GM12865 (cell line): ENCODE results near the gene TCF20.

Experiments
- DNase-seq: peaks from one replicate; pipeline ENCODE4 v3.0.0; 2010; ENCODE audit warnings: low read depth
- H3K4me3 ChIP-seq: 2 replicates; pipeline ENCODE4 v1.5.1; 2011; ENCODE audit warnings: mild to moderate bottlenecking, low read depth, low read length, control low read depth
- TF ChIP-seq, protein P1 (sequence below): IDR thresholded peaks from 2 replicates; pipeline ENCODE4 v1.5.1; 2011; ENCODE audit warnings: low read length, control low read depth, low read depth, inconsistent platforms; ENCODE audit not compliant: insufficient read depth; ENCODE audit errors: missing control alignments

The TCF20 gene

DNA sequence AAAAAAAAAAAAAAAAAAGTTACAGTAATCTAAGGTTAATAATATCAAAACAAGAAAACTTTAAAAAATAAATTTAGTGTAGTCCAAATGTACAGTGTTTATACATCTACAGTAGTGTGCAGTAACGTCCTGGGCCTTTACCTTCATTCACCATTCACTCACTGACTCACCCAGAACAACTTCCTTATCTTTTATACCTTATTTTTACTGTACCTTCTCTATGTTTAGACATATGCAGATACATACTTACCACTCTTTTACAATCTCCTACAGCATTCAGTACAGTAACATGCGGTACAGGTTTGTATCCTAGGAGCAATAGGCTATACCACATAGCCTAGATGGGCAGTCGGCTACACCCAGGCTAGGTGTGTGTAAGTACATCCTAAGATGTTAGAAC lies 38.5 kb downstream of the TCF20 start:
- TF ChIP-seq, protein P1, sequence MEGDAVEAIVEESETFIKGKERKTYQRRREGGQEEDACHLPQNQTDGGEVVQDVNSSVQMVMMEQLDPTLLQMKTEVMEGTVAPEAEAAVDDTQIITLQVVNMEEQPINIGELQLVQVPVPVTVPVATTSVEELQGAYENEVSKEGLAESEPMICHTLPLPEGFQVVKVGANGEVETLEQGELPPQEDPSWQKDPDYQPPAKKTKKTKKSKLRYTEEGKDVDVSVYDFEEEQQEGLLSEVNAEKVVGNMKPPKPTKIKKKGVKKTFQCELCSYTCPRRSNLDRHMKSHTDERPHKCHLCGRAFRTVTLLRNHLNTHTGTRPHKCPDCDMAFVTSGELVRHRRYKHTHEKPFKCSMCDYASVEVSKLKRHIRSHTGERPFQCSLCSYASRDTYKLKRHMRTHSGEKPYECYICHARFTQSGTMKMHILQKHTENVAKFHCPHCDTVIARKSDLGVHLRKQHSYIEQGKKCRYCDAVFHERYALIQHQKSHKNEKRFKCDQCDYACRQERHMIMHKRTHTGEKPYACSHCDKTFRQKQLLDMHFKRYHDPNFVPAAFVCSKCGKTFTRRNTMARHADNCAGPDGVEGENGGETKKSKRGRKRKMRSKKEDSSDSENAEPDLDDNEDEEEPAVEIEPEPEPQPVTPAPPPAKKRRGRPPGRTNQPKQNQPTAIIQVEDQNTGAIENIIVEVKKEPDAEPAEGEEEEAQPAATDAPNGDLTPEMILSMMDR, result no peak
- DNase-seq, result no peak
- H3K4me3 ChIP-seq, result no peak overlapping the region

DNA sequence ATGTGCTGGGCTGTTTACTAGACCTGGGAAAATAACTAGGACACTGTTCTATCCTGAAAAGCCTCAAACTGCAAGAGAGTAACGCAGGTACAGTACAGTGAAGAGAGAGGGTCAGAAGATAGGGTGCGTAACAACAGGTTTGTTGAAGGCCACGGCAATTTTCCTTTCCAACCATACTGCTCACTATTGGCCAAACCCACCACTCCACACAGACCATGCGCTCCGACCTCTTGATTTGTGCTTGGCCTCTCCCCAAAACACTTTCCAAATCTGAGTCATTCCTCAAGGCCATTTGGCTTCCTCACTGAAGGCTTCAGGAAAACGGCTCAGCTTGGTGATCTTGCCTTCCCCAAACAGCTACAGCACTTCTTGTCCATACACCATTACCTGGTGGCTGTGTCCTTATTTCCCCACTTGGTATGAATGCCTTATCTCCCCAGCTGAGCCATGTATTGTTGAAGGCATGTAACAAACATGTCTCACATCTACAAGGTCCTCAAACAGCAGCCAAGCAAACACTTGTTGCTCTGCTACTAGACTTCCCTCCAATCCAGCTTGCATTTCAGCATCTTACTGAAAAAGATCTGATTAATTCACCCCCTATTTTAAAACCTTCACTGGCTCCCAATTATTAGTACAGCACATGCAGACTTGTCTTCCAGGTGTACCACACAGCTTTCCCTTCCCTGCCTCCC lies 40.9 kb downstream of the TCF20 start:
- DNase-seq, result no peak
- H3K4me3 ChIP-seq, result no peak overlapping the region
- TF ChIP-seq, protein P1, result no peak

DNA sequence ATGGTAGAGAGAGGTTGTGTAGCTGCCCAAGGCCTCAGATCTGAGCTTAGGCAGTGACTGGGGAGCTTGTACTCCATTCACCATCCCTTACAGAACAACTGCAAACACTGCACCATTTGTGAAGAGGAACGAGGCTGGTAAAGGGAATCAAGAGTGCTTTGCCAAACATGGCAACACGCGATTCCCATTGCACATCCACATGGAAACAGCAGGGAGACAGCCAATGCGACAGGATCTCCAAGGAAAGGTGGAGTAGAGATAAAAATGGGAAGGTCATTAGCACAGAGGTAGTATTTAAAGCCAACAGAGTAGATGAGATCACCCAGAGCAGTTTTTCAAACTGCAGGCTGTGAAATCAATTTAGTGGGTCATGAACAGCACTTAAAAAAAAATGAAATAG lies 42.0 kb downstream of the TCF20 start:
- DNase-seq, result no peak
- TF ChIP-seq, protein P1, result no peak
- no peak overlapping the region for H3K4me3 ChIP-seq

GRCh38 chr22:42227435-42227834 lies 43.0 kb downstream of the TCF20 start:
- no peak for DNase-seq
- TF ChIP-seq, protein P1, result no peak
- no peak overlapping the region for H3K4me3 ChIP-seq

DNA sequence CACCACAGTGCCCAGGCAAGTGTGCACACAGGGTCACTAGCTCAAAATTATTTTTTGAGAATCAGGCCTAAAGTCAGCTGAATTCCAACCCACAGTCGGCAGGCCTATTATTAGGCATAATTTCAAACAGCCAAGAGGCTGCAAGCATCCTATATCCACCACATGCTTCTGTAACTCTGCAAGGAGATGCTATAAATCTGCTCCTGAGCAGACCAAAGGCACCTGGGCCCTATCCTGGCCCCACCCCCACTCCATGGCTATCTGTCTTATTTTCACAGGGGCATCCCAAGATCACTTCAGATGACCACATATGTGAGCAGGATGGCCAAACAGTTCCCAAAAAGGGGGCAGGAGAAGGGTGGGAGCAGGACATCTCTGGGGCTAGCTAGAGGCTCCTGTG lies 44.6 kb downstream of the TCF20 start:
- TF ChIP-seq, protein P1, result no peak
- no peak for DNase-seq
- no peak overlapping the region for H3K4me3 ChIP-seq

DNA sequence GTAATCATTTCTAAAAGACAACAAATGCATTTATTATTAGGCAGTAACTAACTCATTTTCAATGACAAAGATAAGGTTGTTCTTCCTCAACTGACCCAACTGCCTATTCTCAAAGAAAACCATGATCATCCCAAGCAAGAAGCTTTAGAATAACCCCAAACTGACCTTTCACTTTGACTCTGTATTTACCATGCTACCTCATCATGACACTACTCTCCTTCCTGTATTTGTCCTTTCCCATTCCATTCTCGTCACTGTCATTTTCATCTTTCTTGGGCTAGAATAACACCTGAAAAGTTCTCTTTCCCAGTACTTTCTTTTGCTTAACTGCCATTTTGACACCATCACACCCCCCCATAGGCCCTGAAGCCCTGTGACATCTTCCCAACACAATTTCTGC lies 48.3 kb downstream of the TCF20 start:
- TF ChIP-seq, protein P1, result no peak
- no peak overlapping the region for H3K4me3 ChIP-seq
- DNase-seq, result peak; percentile 39
